ENCODE measurements around the gene ZNF580.

Gene ZNF580

DNA sequence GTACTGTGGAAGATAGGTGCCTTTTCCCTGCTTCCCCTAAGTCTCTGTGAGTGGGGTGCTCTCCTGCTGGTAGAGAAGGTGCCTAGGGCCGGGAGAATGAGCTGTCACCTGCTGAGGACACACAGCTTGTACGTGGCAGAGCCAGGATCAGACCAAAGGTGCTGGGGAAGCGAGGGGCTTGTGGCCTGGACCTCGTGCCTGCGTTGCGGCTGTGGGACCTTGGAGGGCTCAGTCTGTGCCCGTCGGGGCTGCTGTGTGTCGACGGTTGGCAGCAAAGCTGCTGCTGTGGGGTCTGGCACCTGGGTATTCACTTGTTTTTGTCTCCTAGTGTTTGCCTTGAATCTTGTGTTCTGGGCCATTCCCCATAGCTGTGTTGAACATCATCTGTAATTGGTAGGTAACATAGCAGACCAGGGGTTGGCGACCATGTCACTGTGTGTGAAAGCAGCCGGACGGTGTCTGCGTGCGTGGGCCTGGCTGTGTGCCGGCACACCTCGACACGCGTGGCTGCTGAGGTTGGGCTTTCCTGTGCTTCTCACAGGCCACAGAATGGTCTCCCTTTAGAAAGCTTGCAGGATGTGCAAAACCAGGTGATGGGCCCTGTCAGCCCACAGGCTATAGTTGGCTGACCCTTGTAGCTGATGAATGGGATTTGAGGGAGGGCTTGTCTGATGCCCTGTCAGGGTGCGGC, 23.2 kb downstream of the ZNF580 start:
- no peak for DNase-seq

GRCh38 chr19:55666343-55667005, 25.7 kb downstream of the ZNF580 start:
- DNase-seq = no peak

DNA sequence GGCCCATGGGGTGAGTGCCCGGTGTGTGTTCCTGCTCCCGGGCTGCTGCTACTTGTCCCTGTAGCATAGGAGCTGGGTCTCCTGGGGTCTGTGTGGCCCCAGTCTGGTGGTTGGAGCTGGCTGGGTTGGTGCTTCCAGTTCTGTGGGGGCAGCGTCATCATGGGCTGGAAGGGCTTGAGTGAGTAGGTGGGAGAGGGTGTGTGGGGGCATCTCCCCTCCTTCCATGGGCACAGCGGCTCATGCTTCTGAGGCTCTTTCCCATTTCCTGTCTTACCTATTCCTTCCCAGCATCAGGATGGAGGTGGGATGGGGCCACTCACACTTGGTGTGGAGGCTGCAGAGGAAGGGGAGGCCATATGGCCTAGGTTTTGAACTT, 26.2 kb downstream of the ZNF580 start:
- DNase-seq = no peak

DNA sequence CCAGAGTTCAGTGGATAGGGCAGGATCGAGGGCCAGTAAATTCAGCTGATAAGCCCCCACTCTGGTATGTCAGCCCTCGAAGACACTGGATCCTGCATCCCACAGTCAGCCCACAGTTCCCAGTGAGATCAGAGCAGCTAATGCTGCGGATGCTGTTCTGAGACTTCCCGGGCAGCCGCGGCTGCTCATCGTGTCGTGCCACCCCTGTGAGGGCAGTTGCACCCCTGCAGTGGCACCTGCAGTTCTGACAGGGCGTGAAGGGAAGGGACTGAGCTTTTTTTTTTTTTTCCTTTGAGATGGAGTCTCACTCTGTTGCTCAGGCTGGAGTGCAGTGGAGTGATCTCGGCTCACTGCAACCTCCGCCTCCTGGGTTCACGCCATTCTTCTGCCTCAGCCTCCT, 26.7 kb downstream of the ZNF580 start:
- no peak for DNase-seq

- no peak for DNase-seq
These were observed 27.2 kb downstream of the ZNF580 start for GRCh38 chr19:55667958-55668357.

DNA sequence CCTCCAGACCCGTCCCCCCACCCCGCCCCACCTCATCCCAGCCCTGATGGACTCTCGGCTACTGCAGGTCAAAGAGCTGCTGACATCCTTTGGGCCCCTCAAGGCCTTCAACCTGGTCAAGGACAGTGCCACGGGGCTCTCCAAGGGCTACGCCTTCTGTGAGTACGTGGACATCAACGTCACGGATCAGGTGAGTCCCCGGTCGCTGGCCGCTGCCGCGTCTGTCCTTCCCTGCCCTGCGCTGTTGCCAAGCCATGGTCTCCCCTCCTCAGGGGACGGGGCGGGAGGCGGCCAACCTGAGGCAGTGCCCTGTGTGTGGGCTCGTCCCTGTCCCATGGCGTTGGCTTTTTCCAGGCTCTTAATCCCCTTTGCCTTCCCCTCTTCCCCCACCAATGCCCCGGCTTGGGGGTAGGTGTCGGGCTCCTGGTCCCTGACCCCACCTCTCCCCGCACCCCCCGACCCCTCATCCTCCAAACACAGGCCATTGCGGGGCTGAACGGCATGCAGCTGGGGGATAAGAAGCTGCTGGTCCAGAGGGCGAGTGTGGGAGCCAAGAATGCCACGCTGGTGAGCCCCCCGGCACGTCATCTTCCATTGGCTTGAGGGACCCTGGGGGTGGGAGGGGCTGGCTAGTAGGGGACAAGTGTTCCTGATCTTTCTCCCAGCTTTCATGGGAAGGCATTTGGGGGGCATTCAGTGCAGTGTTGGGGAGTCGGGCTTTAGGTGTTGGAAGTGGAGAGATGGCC, 28.0 kb downstream of the ZNF580 start:
- DNase-seq = no peak

- no peak for DNase-seq
These were observed 28.8 kb downstream of the ZNF580 start for GRCh38 chr19:55669418-55670279.

DNA sequence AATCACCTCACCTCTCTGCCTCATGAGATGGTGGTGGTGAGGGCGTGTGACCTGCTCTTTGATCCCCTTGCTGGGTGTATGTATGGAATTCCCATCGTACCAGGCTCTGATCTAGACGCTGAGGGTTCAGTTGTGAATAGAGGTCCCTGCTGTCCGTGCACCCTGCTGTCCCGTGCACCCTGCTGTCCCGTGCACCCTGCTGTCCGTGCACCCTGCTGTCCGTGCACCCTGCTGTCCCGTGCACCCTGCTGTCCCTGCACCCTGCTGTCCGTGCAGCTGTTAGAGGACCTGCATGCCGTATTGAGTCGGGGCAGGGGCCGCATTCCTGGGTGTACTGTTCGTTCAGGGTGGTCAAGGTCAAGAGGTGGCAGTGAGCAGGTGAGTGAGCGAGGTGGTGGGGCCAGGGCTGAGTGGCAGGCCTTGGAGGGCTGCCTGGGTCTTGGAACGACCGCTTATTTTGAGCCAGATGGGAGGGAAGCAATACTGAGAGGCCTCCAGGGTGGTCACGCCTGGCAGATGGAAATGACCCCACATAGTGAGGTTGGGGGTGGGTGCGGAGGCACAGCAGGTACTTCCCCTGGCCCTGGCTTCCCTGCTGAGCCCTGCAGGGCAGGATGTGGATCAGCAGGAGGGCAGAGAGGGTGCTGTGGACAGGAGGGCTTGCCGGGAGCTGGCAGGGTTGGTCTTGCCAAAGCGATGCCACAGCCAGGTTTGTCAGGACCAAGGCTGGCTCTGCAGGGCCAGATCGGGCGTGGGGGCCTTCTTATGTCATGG, 29.7 kb downstream of the ZNF580 start:
- DNase-seq = no peak

- no peak for DNase-seq
These were observed 30.2 kb downstream of the ZNF580 start for GRCh38 chr19:55671054-55671378.

DNA sequence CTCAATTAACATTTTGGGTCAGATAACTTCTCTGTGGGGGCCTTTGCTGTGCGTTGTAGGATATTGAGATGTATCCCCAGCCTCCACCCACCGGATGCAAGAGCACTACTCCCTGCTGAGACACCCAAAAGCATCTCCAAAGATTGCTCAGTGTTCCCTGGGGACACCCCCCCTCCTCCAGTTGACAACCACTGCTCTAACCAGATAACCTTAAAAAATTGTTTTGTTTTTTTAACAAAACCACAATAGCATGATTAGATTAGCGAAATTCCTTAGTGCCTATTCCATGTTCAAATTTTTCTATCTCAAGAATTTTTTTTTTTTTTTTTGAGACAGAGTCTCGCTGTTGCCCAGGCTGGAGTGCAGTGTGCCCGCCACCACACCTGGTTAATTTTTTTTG, 31.6 kb downstream of the ZNF580 start:
- DNase-seq = no peak

DNA sequence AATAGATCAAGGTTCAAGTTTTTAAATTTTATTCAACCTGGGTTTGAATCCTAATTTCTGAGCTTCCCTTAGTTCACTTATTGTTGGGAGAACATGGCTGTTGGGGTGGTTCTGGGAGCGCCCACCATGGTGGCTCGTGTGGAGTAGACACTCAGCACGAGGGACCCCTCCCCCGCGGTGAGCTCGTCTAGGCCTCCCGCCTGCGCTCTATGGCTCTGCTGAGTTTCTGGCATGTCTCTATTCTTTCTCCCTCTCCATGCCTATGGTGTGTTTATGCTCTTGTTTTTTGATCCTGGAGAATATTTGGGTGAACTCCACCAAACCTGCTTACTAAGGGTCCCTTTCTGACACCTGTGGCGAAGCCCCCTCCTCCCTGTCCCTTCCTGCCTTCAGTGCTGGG, 32.7 kb downstream of the ZNF580 start:
- DNase-seq = no peak

- no peak for DNase-seq
These were observed 33.1 kb downstream of the ZNF580 start for GRCh38 chr19:55673889-55674288.

- no peak for DNase-seq
These were observed 33.6 kb downstream of the ZNF580 start for GRCh38 chr19:55674459-55674840.

DNA sequence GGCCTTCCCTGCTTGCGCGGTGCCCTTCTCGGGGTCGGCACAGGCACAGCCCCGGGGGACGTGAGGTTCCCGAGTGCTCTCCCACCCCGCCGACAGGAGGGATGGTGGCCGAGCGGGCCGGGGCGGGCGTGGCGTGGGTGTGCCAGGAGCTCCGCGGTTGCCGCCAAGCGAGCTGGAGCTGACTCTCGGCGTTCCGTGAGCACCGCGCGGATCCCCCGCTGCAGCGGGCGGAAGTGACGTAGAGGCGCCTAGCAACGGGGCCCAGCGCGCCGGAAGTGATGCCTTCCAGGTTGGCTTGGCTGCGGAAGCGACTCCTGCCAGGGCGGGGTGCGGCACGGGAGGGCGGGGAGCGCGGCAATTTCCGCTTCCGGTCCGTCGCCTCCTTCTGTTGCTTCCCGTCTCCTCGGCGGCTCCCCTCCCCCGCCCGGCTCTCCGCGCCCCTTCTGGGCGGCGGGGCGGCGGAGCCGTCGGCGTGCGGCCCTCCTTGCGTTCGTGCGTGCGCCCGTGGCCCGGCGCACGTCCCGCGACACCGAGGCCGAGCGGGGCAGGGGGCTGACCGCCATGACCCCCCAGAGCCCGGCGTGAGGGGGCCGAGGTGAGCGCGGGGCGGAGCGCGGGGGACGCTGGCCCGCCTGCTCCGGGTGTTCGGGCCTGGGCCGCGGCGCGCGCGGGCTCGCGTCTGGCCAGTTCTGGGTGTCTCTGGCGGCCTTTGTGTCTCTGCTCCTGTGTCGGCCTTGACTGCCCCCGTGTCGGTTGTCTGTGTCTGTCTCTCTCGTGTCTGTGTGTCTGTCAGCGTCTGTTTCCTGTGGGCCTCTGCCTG, 34.2 kb downstream of the ZNF580 start, which contains the start of gene EPN1:
Gene EPN1 (plus strand): TSS at position 386 of the 820 bp plus-strand sequence. CDS start 3,402 bp downstream, outside the sequence.
- peak; percentile 95 for DNase-seq

DNA sequence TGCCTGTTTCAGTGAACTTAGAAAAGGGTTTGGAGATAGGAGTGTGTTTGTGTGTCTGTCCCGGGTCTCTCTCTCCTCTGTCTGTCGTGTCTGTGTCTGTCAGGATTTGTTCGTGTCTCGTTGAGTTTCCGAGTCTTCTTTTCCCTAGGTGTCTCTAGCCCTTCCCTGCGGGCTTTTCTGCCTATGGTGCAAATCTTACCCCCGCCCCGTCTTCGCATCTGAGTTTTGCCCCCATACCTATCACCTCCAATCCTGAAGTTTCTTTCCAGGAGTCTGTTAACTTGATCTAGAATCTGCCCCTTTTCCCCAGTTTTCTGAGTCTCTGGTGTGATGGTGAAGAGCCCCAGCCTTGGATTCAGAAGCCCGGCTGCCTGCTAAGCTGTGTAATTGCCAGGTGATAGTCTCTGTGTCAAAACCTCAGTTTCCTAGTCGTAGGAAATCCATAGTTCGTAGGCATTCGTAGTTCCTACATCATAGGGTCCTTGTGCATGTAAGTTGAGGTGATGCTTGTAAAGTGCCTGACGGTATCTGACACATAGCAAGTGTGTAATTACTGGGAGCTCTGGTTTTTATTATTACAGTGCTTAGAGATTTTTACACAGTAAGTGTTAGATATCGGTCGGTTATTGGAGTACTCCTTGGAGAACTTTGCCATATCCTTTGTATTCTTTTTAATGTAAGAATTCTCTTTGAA, 35.0 kb downstream of the ZNF580 start:
- DNase-seq = no peak

DNA sequence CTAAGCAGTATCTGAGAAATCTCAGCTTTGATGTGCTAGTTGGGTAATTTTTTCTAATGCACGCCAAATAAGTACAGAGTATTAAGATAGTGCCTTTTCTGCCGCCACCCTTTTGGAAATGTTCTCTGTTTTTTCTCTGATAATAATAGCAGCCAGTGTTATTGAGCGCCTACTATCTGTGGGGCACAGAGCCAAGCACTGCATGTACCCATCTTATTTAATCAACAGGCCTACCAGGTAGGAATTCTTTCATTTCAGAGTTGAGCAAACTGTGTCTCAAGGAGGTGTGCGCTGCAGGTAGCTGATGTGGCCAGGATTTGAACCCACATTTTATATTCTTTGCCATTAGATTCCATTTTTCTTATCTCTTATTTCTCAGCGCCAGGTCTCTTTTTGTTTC, 35.6 kb downstream of the ZNF580 start:
- DNase-seq = no peak

GRCh38 chr19:55676889-55677505, 36.2 kb downstream of the ZNF580 start:
- DNase-seq = no peak

DNA sequence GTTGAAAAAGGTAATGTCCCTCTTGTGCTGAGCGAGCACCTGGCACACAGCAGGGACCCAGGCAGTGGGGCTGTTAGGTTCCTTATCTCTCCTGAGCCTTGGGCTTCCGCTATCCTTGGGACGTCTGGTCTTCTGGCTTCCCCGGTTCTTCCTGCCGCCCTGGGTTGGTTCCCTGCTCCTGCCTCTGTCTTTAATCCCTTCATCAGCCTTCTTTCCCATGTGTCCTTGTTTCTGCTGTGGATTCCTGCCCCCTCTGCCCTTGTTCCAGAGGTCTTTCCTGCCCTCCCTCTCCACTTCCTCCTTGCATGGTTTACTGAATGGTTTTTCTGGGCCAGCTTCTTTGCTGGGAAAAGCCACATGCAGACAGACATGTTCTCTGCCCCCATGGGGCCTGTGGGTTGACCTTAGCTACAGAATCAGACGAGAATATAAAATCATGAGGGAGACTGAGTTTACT, 36.8 kb downstream of the ZNF580 start:
- DNase-seq = no peak

DNA sequence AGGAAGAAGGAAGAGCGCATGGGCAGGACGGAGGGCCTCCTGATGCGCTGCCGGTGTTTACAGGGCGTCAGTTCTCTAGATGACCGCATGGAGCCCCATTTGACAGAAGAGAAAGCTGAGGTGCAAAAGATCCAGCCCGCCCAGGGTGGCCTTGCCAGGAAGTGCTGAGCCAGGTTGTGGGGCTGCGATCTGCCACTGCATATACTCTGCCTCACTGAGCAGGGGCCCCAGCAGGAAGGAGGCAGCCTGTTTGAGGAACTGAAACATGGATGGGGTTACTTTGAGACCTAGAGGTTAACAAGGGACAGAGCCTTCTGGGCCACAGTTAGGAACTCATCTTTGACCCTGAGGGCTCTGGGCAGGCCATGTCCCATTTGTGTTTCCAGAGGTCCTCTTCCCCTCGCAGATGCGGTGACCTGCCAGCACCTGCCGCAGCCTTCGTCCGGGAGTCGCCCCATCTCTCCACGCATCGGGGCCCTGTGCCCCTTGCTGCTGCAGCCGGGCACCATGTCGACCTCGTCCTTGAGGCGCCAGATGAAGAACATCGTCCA, 37.4 kb downstream of the ZNF580 start:
- no peak for DNase-seq

All from NCI-H510A (cell line).